Bronchial epithelial cell (primary cell): ENCODE results near the gene ARSK. TPM values are rescaled to one million over a fixed set of nuclear protein-coding genes. Genes with fewer than 3 reads are reported as not detected.
A peak's percentile ranks its signal among the peaks of the same experiment; 100 is the strongest.

Experiments used
- DNase-seq: peaks from one replicate; pipeline ENCODE4 v3.0.0-alpha.2; 2010; ENCODE audit warnings: low read depth
- FAIRE-seq: peaks from 2 replicates; lab custom pipeline; 2011; peaks lifted over from hg19 to GRCh38; lab: Jason Lieb, UNC
- H3K27me3 ChIP-seq: 2 replicates; pipeline ENCODE4 v1.5.1; 2011; ENCODE audit warnings: low read length; ENCODE audit not compliant: control insufficient read depth, insufficient read depth
- H3K36me3 ChIP-seq: 2 replicates; pipeline ENCODE4 v1.5.1; 2011; ENCODE audit warnings: low read length; ENCODE audit not compliant: control insufficient read depth, insufficient read depth
- H3K4me3 ChIP-seq: 2 replicates; pipeline ENCODE4 v1.5.1; 2011; ENCODE audit warnings: mild to moderate bottlenecking, low read depth, low read length, control low read depth
- CTCF ChIP-seq: IDR thresholded peaks from 2 replicates; pipeline ENCODE4 v1.5.1; 2011; ENCODE audit warnings: mild to moderate bottlenecking, moderate library complexity, low read length, control low read depth, inconsistent platforms; ENCODE audit not compliant: insufficient read depth, severe bottlenecking
- total RNA-seq: library from RNA; depleted of rRNA; stranded (reverse); fragments of >200 nt; gene quantifications from 2 replicates; pipeline ENCODE4 v1.2.1, GENCODE V29; 2014

ARSK gene
- total RNA-seq, 1 donor from 2014 or later: 7.4 TPM

GRCh38 chr5:95564450-95564849 is 9.5 kb downstream of the ARSK start:
- H3K4me3 ChIP-seq: no peak overlapping the region
- DNase-seq: no peak
- no peaks in the 10 kb centered on the region for H3K27me3 ChIP-seq
- FAIRE-seq: peak; percentile 76
- no peak for TF ChIP-seq CTCF
- H3K36me3 ChIP-seq: no peaks in the 10 kb centered on the region

GRCh38 chr5:95565280-95565920 is 10.5 kb downstream of the ARSK start:
- FAIRE-seq: no peak
- DNase-seq: no peak

GRCh38 chr5:95572016-95572415 is 17.1 kb downstream of the ARSK start:
- FAIRE-seq: no peak
- H3K4me3 ChIP-seq: no peak overlapping the region
- DNase-seq: no peak
- H3K27me3 ChIP-seq: no peaks in the 10 kb centered on the region
- TF ChIP-seq CTCF: no peak
- H3K36me3 ChIP-seq: no peaks in the 10 kb centered on the region

More at GRCh38 chr5:95565280-95565920, 10.5 kb downstream of the ARSK start:
- Histone ChIP-seq H3K27me3 (no peaks in the 10 kb centered on the region), H3K4me3 (no peak overlapping the region), H3K36me3 (no peaks in the 10 kb centered on the region)
- no peak for TF ChIP-seq CTCF

- DNase-seq: no peak
- Histone ChIP-seq H3K27me3 (no peaks in the 10 kb centered on the region), H3K36me3 (no peaks in the 10 kb centered on the region), H3K4me3 (no peak overlapping the region)
- TF ChIP-seq CTCF: no peak
- FAIRE-seq: no peak
These were observed 26.7 kb downstream of the ARSK start for GRCh38 chr5:95581576-95581975.

DNA sequence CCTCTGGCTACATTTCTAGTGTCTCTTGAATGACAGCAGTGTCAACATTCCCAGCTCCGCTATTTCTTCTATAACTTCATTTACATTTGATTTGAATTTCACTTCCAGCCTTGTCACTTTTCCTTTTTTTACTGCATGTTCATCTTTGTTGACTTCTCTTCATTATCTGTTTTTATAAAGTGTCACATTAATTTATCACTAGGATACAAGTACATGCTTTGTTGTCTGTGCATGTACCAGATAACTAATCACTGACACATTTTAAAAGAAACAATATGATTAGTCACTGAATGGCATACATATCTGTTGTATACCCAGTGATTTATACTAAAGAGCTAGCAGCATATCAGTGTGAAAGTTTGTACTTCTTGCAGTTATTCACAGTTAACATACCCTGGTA is 29.1 kb downstream of the ARSK start:
- FAIRE-seq: no peak
- no peak for TF ChIP-seq CTCF

DNA sequence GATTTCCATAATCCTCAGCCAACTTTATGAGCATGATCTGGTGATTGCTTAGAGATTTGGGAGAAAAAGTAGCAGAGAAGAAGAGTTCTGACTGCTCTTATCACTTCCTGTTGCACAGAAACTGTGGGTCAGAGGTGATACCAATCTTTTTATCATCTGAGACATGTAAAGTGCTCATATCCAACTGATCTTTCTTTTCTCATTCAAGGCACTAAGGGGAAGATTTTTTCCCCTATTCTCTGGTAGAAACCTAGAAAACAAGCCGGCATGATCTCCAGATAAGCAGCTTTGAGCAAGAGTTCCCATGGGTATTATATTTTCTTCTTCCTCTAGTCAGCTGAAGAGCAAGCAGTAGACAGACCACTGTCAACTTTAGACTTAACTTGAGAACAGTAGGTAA is 36.0 kb downstream of the ARSK start:
- Histone ChIP-seq H3K27me3 (no peaks in the 10 kb centered on the region), H3K4me3 (no peak overlapping the region), H3K36me3 (no peaks in the 10 kb centered on the region)
- no peak for TF ChIP-seq CTCF
- no peak for DNase-seq
- no peak for FAIRE-seq

More for the DNA sequence above, 29.1 kb downstream of the ARSK start:
- Histone ChIP-seq H3K36me3 (no peaks in the 10 kb centered on the region), H3K4me3 (no peak overlapping the region), H3K27me3 (no peaks in the 10 kb centered on the region)
- DNase-seq: peak; percentile 58
